SK-N-MC (cell line): ENCODE results near the gene HERC2.
"Not testable (repeated sequence)": the region's sequence is repeated elsewhere in the genome, so short reads cannot be mapped to it uniquely, and the experiment has no call there.

ENCODE experiments used
- EZH2 ChIP-seq: fragments of 200-600 bp; sonication (generic); IDR thresholded peaks from one replicate; pipeline ENCODE4 v1.6.1; 2017; ENCODE audit warnings: antibody characterized with exemption
- POLR2AphosphoS5 ChIP-seq: IDR thresholded peaks from 2 replicates; pipeline ENCODE4 v1.6.1; 2012; ENCODE audit warnings: mild to moderate bottlenecking, low read depth, low read length, borderline replicate concordance

DNA sequence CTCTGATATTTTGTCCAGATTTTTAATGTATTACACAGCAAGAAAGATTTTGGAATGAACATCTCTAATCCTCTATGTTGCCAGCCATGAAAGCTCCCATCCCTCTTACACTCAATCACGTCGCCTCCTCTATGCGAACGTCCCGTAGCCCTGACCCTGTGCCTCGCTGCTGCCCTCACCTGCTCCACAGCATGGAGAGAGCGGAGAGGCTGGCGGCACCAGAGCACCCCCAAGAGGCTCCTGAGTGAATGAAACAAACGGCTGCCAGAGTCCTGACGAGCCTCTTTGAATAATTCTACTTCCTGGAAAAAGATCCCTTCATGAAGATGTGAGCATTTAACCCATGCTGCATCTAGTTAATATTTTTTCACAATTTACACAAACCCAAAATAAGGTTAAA lies 116.3 kb downstream of the HERC2 start:
- TF ChIP-seq POLR2AphosphoS5, EZH2: not testable (repeated sequence)
